ENCODE data around the gene EMC10. TPM values are rescaled to one million over a fixed set of nuclear protein-coding genes. Genes with fewer than 3 reads are reported as not detected.

The EMC10 gene
- total RNA-seq, 1 experiment from 2014 or later, result 109 TPM

- no peak overlapping the region for H3K9ac ChIP-seq (ENCODE audit: extremely low read depth, insufficient read length, low read length)
- no peak overlapping the region for H3K14ac ChIP-seq (ENCODE audit: insufficient read depth, low read length)
- H3K23ac ChIP-seq (ENCODE audit: insufficient read length, low read depth, low read length), result no peak overlapping the region
- H3T11ph ChIP-seq (ENCODE audit: low read length), result no peak overlapping the region
- Mint-ChIP-seq H3K4me3 (no peak overlapping the region), H3K27me3 (ENCODE audit: low read depth) (peaks cover 42% of the 10 kb centered on the region), H3K4me1 (peaks cover 7 to 8% of the 10 kb centered on the region in 2 experiments), H3K27ac (no peak overlapping the region), H3K36me3 (ENCODE audit: insufficient read depth in 1 of 3, low read depth in 3 of 3) (peaks cover 0 to 18% (median 15%) of the 10 kb centered on the region in 3 experiments; a peak in 4 of 7 replicates), H3K9me3 (peaks cover 8% of the 10 kb centered on the region in 2 experiments; a peak in 4 of 5 replicates)
- no peak overlapping the region for H3K4me2 ChIP-seq (ENCODE audit: insufficient read depth, insufficient read length, low read length)
- no peak for TF ChIP-seq CTCF (conservative IDR thresholded peaks at IDR 0.05)
- H2BK5ac ChIP-seq (ENCODE audit: insufficient read length, low read length), result no peak overlapping the region
- no peak overlapping the region for H3K27ac ChIP-seq (ENCODE audit: insufficient read length, low read depth, low read length)
- peaks cover 6% of the 10 kb centered on the region for H3K9me3 ChIP-seq (ENCODE audit: control insufficient read depth, low read depth, low read length)
- no peak overlapping the region for H2AFZ ChIP-seq (ENCODE audit: low read length)
- no peak overlapping the region for H2BK12ac ChIP-seq (ENCODE audit: insufficient read length, low read depth, low read length)
- no peaks in the 10 kb centered on the region for H3K23me2 ChIP-seq (ENCODE audit: insufficient read length, low read depth, low read length, poor library complexity, severe bottlenecking)
- H3K27me3 ChIP-seq (ENCODE audit: insufficient read depth, low read length), result no peaks in the 10 kb centered on the region
- no peak overlapping the region for H2BK120ac ChIP-seq (ENCODE audit: low read depth, low read length, poor library complexity, severe bottlenecking)
- no peak overlapping the region for H3K56ac ChIP-seq (ENCODE audit: insufficient read length, low read depth, low read length)
- no peak overlapping the region for H4K8ac ChIP-seq (replicated peaks; ENCODE audit: insufficient read length, low read depth, low read length)
- H4K5ac ChIP-seq (ENCODE audit: insufficient read length, low read depth, low read length), result no peak overlapping the region
- no peaks in the 10 kb centered on the region for H4K20me1 ChIP-seq (ENCODE audit: control insufficient read depth, insufficient read depth, insufficient read length)
- no peak overlapping the region for H2BK20ac ChIP-seq (ENCODE audit: low read depth, low read length, poor library complexity, severe bottlenecking)
- H3K4me1 ChIP-seq (ENCODE audit: insufficient read depth, low read length), result no peaks in the 10 kb centered on the region; the same call in 1 of the 2 replicates
- no peaks in the 10 kb centered on the region for H3K79me2 ChIP-seq (ENCODE audit: insufficient read depth, low read length)
- H3K4ac ChIP-seq (ENCODE audit: low read depth, low read length), result no peak overlapping the region
- H2BK15ac ChIP-seq (ENCODE audit: low read depth, low read length), result no peak overlapping the region
- no peak overlapping the region for H4K91ac ChIP-seq (ENCODE audit: insufficient read length, low read depth, low read length)
- no peaks in the 10 kb centered on the region for H3K79me1 ChIP-seq (ENCODE audit: insufficient read depth, low read depth, low read length, poor library complexity, severe bottlenecking)
- no peak overlapping the region for H3K18ac ChIP-seq (ENCODE audit: insufficient read length, low read depth, low read length)
- no peak overlapping the region for H2AK5ac ChIP-seq (ENCODE audit: insufficient read length, low read length)
- no peak for DNase-seq
- no CpG with 5 or more reads among the region's 4 CpGs for WGBS (ENCODE audit: extremely low coverage, insufficient read length, low lambda C conversion rate)
Measured at GRCh38 chr19:50532952-50533351, 56.6 kb downstream of the EMC10 start.
